Measurements from ENCODE around the gene GABRB2.
"Not testable (repeated sequence)": the region's sequence is repeated elsewhere in the genome, so short reads cannot be mapped to it uniquely, and the experiment has no call there.

The GABRB2 gene

DNA sequence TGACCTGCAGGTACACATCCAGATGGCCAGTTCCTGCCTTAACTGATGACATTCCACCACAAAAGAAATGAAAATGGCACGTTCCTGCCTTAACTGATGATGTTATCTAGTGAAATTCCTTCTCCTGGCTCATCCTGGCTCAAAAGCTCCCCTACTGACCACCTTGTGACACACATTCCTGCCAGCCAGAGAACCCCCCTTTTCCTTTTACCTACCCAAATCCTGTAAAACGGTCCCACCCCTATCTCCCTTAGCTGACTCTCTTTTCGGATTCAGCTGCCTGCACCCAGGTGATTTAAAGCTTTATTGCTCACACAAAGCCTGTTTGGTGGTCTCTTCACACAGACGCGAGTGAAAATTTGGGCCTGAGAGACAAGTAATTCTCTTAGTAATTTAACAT, 300.7 kb downstream of the GABRB2 start:
- H3K36me3 Mint-ChIP-seq (ENCODE audit: low read depth); H3K4me3 Mint-ChIP-seq; H3K4me1 Mint-ChIP-seq (ENCODE audit: low read depth); H3K9me3 Mint-ChIP-seq; H3K27ac Mint-ChIP-seq; H3K27me3 Mint-ChIP-seq (ENCODE audit: low read depth): not testable (repeated sequence)
